ENCODE measurements around the gene LRRN2. TPM values are rescaled to one million over a fixed set of nuclear protein-coding genes. Genes with fewer than 3 reads are reported as not detected.

The LRRN2 gene
- total RNA-seq, 2 experiments from 2014 or later, result not detected

Other genes with a start within 250 kb of the LRRN2 start
- gene PIK3C2B, start 190.9 kb downstream of the LRRN2 start, total RNA-seq, result 10 to 100 TPM; 21.3 to 21.5 TPM
- gene MDM4, start 169.3 kb downstream of the LRRN2 start, total RNA-seq, result 10 to 100 TPM; 64.3 to 75.6 TPM
- under 1 TPM; 0.06 to 0.37 TPM for gene NFASC, start 185.1 kb upstream of the LRRN2 start, total RNA-seq

Measured in activated naive CD8-positive, alpha-beta T cell treated with anti-CD3 and anti-CD28 coated beads for 36 hours (primary cell).